Activated CD4-positive, alpha-beta T cell treated with anti-CD3 and anti-CD28 coated beads for 4 hours (primary cell): ENCODE measurements around the gene CCDC122.

Source experiments
- DNase-seq, 2 donors: peaks; one replicate each; pipeline ENCODE4 v3.0.0-alpha.2; 2020

The CCDC122 gene

GRCh38 chr13:43878892-43879754 is at the start of gene CCDC122:
TSS of gene CCDC122 (minus strand) at chr13:43879740. CDS start at chr13:43869376, 10,364 bp downstream.
- peak; percentile 72 to 75 for DNase-seq

- DNase-seq: no peak
Measured at GRCh38 chr13:43924549-43925245, 45.2 kb upstream of the CCDC122 start.

DNA sequence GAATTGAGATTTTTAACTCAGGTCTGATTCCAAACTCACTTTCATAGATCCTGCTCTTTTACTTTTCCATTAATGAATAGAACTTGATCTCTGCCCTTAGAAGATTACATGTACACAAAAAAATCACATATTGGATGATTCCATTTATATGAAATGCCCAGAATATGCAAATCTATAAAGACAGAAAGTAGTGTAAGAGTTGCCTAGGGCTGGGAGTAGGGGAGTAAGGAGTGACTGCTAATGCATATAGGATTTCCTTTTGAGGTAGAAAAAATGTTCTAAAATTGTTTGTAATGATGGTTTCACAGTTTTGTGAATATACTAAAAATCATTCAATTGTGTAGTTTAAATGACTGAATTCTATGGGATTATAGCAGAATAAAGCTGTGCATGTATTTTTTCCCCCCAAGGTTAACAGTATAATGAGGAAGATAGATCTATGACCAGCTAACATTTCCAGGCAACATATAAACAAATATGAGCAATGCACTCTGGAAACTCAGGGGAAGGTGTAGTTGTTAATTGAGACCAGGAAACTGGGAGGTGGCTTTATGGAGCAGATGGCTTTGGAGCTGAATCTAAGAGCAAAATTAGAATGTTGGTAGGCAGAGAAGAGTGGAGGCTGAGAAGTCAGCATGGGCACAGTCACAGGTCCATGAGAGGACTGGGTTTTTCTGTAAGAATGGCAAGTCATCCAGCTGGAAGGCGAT is 41.6 kb upstream of the CCDC122 start:
- no peak for DNase-seq

GRCh38 chr13:43918636-43919035 is 39.1 kb upstream of the CCDC122 start:
- DNase-seq: no peak

DNA sequence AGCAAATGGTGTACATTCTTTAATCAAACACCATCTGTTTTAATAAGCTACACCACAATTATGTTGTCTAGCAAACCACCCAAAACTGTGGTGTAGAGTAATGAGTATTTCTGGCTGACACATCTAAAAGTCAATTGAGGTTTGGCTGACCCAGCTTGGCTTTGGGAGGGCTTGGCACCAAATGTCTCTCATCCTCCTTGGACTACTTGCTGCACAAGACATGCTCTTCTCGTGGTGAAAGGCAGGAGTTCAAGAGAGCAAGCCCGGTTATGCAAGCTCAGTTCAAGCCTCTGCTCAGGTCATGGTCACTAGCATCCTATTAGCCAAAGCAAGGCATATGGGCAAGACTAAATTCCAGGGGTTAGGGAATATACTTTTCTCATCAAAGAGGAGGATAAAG is 37.3 kb upstream of the CCDC122 start:
- DNase-seq: no peak

DNA sequence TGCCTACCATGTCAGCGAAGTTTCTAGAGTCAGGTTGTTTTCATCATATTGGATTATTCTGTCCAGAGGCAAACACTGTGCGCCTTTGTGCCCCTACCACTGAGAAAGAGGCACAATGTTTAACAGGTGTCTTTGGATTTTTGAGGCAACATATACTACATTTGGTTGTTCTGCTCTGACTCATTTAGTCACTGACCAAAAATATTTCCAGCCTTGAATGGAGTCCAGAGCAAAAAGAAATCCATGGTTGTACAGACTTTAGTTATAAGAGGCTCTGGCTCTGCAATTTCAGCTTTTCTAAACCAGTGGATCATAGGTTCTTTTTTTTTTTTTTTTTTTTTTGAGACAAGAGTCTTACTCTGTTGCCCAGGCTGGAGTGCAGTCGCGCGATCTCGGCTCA is 35.9 kb upstream of the CCDC122 start:
- no peak for DNase-seq

DNA sequence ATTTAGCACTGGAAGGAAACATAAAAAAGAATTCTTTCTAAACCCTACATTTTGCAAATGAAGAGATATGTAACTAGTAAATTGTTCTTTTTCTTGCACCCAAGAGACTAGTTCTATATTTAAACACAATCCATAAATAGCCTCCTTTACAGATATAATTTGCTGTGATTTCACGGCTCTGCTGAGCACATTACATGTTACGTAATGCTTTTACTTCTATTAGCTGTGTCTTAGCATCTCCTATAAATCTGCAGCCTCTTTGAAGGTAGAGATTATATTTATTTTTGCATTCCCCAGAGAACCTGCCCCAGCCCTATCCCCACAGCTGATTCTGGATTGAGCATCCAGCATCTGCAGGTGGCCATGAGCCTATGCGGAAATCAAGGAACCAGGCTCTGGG is 32.3 kb upstream of the CCDC122 start:
- DNase-seq: no peak

DNA sequence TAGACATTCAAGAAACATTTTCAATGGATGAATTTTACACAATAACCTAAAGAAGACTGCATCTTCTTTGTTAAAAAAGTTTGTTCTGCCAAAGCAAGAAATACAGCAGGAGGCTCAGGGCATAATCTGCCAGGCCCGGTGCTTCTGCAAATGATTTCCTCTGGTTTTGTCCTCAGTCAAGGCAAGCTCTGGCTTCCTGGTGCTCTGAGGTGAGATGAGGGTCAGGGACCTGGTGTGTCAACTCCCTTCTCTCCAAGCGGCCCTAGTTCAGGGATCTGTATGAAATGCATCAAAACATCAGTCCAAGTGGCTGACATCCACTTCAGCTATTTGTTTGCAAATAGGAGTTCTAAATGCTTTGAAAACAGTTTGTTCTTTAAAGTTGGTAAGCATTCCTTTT is 31.7 kb upstream of the CCDC122 start:
- DNase-seq: no peak

GRCh38 chr13:43910856-43911255 is 31.3 kb upstream of the CCDC122 start:
- DNase-seq: no peak

DNA sequence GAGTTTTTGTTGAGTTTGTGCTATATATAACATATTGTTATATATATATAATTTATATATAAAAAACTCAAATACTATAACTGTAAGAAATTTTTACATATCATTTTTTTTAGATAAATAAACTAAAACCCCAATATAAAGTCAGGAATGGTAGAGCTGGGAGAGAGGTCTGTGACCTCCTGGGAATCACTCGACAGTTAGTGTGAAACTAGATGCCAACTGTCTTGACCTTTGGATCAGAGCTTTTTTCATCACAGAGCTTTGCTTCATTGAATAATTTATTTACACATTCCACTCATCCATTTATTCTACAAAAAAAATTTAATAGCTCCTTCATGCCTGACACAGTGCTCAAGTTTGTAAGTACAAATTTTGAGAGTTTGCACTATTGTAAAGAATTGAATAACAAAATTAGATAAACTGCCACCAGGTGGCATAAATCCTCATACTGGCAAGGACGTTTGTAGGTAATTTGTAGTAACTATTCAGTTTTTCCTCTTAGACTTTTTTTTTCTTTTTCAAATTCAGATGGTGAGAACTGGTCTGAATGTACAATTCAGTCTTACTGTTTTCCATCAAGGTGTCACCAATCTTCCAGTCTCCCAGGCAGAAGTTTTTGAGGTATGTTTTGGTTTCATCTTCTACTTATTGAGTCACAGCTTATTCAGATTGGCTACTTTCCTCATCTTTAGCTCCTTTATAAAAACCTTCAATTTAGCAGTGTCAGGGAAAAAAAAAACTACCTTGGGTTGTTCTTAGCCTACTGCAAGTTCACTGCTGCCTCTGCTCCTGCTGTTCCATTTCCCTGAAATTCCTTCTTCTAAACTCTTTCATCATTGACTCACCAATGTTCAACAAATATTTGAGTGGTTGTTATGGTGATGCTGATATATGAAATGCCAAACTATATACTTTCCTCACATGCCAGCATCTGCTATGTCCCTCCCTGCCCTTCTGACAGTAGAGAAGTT is 28.9 kb upstream of the CCDC122 start:
- peak; percentile 3 to 13 for DNase-seq

GRCh38 chr13:43905435-43906031 is 26.0 kb upstream of the CCDC122 start:
- DNase-seq: peak; percentile 5 to 37

DNA sequence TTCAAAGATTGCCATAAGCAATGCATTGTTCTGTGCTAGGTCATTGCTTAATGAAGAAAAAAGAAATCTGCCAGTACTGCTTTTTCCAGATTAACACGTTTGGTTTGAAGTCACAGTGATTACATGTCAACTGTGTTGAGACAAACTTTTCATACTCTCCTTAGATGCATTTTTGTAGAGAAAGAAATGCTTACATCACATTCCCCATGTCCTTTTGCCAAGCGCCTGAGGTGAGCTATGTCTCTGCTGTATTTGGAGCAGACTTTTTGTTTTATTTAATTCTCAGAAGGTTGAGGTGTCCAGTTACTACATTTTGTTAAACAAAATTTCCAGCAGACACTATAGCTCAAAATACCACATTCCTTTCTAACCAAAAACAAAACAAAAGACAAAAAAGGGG is 16.4 kb upstream of the CCDC122 start:
- DNase-seq: no peak

DNA sequence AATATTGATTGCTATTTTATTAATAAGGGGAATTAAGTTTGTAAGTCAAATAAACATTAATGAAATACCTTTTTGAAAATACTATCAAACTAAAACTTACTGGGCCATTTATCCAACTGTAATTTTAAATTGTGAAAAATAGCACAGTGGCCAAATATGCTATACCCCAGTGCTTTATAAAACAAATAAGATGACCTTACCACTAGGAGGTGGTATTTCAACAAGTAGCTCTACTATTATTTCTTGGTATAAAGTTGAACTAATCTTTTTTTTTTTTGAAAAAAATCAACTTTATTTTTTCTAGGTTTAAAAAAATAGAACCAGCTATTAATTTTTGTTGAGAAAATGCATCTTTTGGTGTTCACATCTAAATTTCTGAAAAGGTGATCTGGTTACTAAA is 14.9 kb upstream of the CCDC122 start:
- DNase-seq: no peak

GRCh38 chr13:43884222-43884621 is 4.7 kb upstream of the CCDC122 start:
- no peak for DNase-seq

- DNase-seq: no peak
Measured at GRCh38 chr13:43883631-43884030, 4.1 kb upstream of the CCDC122 start.

DNA sequence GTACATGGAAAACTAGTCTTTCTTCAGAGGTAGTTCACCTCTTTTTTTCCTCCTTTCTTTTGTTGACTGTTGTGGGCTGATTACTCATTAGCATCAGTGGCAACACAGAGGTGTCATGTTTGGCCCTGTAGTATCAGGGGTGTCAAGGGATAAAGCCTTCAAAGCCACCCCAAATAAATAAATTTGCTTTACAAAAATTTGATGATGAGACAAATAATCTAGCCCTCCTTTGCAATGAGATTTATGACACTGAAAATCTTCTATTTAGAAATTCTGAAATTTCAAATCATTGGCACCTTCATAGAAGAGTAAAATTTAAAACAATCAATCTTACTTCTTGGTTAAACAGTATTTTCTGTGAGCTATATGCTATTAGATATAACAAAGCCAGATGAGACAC is 2.0 kb upstream of the CCDC122 start:
- no peak for DNase-seq

DNA sequence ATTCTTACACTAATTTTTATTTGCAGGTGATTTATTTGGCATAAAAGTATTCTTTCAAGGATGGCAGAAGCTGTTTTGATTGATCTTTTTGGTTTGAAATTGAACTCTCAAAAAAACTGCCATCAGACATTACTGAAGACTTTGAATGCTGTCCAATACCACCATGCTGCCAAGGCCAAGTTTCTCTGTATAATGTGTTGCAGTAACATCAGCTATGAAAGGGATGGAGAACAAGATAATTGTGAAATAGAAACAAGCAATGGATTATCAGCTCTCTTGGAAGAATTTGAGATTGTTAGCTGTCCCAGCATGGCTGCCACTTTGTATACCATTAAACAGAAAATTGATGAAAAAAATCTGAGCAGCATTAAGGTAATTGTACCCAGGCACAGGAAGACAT is 1.4 kb upstream of the CCDC122 start:
- DNase-seq: no peak

DNA sequence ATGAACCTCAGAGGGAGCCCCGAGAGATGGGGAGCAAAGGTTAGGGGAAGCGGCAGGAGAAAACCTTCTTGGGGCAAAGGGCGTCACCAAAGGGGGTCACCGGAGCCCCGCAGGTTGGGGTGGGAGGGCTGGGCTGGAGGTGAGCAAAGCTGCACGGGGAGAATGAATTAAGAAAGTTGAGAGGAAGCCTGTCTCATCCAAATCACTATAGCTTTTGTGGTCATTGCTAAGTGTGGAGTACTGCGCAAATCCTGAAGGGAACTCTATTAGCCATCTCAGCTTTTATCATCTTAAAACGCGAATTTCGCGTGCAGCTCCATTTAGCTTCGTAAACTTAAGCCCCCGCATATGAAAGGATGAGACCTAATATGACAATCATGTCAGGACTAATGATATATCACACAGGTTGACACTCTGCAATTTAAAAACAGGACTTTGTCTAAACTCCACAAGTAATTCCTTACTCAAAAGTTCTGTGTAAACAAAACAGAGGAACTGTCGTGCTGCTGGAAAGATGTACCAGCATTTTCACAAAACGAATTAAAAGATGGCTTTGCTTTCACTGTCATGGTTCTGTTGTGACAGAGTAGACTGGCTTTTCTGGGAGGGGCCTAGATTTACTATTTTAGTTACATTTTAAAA is 795 bp upstream of the CCDC122 start:
- DNase-seq: no peak

DNA sequence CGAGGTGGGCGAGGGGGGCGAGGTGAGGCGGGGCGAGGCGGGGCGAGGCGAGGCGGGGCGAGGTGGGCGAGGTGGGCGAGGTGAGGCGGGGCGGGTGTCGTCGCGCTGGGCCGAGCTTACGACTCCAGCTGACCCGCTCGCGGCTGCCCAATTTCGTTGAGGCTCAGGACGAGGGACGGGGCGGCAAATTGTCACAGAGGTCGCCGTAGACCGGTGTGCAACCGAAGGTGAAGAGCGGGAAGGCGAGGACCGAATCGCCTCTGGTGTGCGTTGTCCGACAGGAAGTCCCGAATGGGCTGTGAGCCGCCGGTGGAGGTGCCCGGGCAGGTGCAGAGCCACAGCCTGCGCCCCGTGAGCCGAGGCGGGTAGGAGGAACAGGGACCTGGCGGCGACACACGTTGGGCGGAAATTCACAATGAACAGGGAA is 228 bp upstream of the CCDC122 start, which contains the start of gene LACC1:
TSS of gene LACC1 (plus strand) at position 150 of the 427 bp plus-strand sequence. CDS start 1,082 bp downstream, outside the sequence.
- DNase-seq: peak in 1 of 2 donors; percentile 77

- DNase-seq: no peak
Measured at GRCh38 chr13:43877766-43878165, 1.8 kb downstream of the CCDC122 start.

DNA sequence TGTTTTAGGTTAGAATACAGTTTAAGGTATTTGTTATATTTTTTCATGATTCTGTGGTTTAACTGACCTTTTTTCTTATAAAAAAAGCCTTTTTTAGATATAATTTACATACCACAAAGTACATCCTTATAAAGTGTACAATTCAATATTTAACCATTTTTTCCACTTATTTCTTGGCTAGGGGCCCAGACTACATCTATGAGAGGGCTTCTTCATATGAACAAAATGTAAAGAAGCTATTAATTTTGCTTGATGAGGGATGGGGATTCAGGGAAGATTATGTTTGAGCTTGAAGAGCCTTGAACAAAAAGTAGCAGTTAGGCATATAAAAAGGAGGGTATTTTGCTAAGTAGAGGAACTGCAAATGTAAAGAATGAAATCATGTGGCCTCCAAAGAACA is 2.2 kb downstream of the CCDC122 start:
- DNase-seq: no peak
